HepG2 (cell line): ENCODE measurements around the gene GPR6. TPM values are rescaled to one million over a fixed set of nuclear protein-coding genes. Genes with fewer than 3 reads are reported as not detected.

Source experiments
- ATAC-seq: fragments of 200-7000 bp; cut with Tn5 transposase; 3 replicates; pipeline ENCODE4 v1.9.1; 2020; ENCODE audit warnings: mild to moderate bottlenecking, moderate library complexity
- BruUV-seq: library from RNA; stranded (reverse); fragments of 400-500 nt; replicated peaks from 2 replicates; lab custom pipeline; 2021; lab: Mats Ljungman, UMichigan
- CTCF ChIA-PET: fragments of 300-600 bp; formaldehyde crosslinking; extraction: SDS; loops from one replicate; lab custom pipeline; 2021; ENCODE audit warnings: low total read pairs, inconsistent platforms, low intra/inter-chr PET ratio; lab: Yijun Ruan, JAX
- POLR2A ChIA-PET: fragments of 350-600 bp; sonication (Branson Sonifier 250); formaldehyde crosslinking; loops from one replicate; lab custom pipeline; 2020; ENCODE audit warnings: antibody characterized with exemption, inconsistent platforms; lab: Yijun Ruan, JAX
- DNase-seq: peaks from one replicate; pipeline ENCODE4 v3.0.0-alpha.2; 2015; ENCODE audit warnings: low spot score
- FAIRE-seq: peaks from 3 replicates; lab custom pipeline; 2011; peaks lifted over from hg19 to GRCh38; lab: Jason Lieb, UNC
- H2AFZ ChIP-seq: one replicate; pipeline ENCODE4 v1.6.1; 2011; ENCODE audit warnings: low read length, inconsistent platforms
- H3K27ac ChIP-seq: fragments of 300-600 bp; 3 replicates; pipeline ENCODE4 v1.8.0; 2011; ENCODE audit warnings: mixed run types, mild to moderate bottlenecking, mixed read lengths, low read length, inconsistent platforms; ENCODE audit not compliant: insufficient read depth; ENCODE audit errors: extremely low read length
- H3K27me3 ChIP-seq, 2 experiments: fragments of 200-600 bp in 1 of 2; 2 replicates in 1 of 2; 3 replicates in 1 of 2; pipeline versions ENCODE4 v1.6.0 to v1.8.0; 2011; ENCODE audit warnings: low read length in 2 of 2, mild to moderate bottlenecking in 2 of 2, moderate library complexity in 2 of 2, inconsistent platforms in 1 of 2; ENCODE audit not compliant: insufficient read depth in 2 of 2, control insufficient read depth in 1 of 2
- H3K36me3 ChIP-seq, 2 experiments: fragments of 200-600 bp in 1 of 2; replicated peaks in 1 of 2; 2 replicates in 1 of 2; 3 replicates in 1 of 2; pipeline versions ENCODE4 v1.5.1 to v1.8.0; 2011; ENCODE audit warnings: low read length in 2 of 2, inconsistent platforms in 1 of 2; ENCODE audit not compliant: insufficient read depth in 2 of 2, control insufficient read depth in 1 of 2
- H3K4me1 ChIP-seq: 2 replicates; pipeline ENCODE4 v1.5.1; 2012; ENCODE audit warnings: low read length, inconsistent platforms; ENCODE audit not compliant: insufficient read depth
- H3K4me2 ChIP-seq: 2 replicates; pipeline ENCODE4 v1.6.0; 2011; ENCODE audit warnings: low read depth, low read length, inconsistent platforms
- H3K4me3 ChIP-seq, 3 experiments: fragments of 200-600 bp in 1 of 3; sonication (generic), shearing (Covaris generic) in 1 of 3; replicated peaks in 1 of 3; 2 replicates each; pipeline ENCODE4 v1.5.1; 2011 to 2016; ENCODE audit warnings: low read length in 3 of 3, inconsistent platforms in 2 of 3, low read depth in 2 of 3, mild to moderate bottlenecking in 2 of 3, control low read depth in 1 of 3, mixed read lengths in 1 of 3; ENCODE audit not compliant: insufficient read depth in 1 of 3
- H3K79me2 ChIP-seq: one replicate; pipeline ENCODE4 v1.6.1; 2011; ENCODE audit warnings: low read length, inconsistent platforms; ENCODE audit not compliant: insufficient read depth
- H3K9ac ChIP-seq: 2 replicates; pipeline ENCODE4 v1.6.0; 2011; ENCODE audit warnings: mild to moderate bottlenecking, low read depth, low read length, inconsistent platforms; ENCODE audit not compliant: insufficient read depth
- H3K9me3 ChIP-seq: 2 replicates; pipeline ENCODE4 v1.5.1; 2012; ENCODE audit warnings: mild to moderate bottlenecking, low read length
- H4K20me1 ChIP-seq: 2 replicates; pipeline ENCODE4 v1.6.0; 2011; ENCODE audit warnings: inconsistent platforms, mild to moderate bottlenecking, low read length, moderate library complexity; ENCODE audit not compliant: insufficient read depth
- CAMTA2 ChIP-seq: sonication (generic); formaldehyde crosslinking; IDR thresholded peaks from 2 replicates; pipeline ENCODE4 v1.4.0; 2020; ENCODE audit warnings: mild to moderate bottlenecking, missing genetic modification reagents, borderline replicate concordance
- CBX2 ChIP-seq, 2 experiments: fragments of 200-600 bp in 1 of 2; sonication (generic); formaldehyde crosslinking in 1 of 2; IDR thresholded peaks; 2 replicates each; pipeline versions ENCODE4 v1.7.0 to v1.8.1; 2018 to 2022; ENCODE audit warnings: low read depth in 2 of 2, low read length in 1 of 2, mild to moderate bottlenecking in 1 of 2, missing genetic modification reagents in 1 of 2
- DDIT3 ChIP-seq: sonication (generic); formaldehyde crosslinking; IDR thresholded peaks from 2 replicates; pipeline ENCODE4 v1.4.0; 2020; ENCODE audit warnings: mild to moderate bottlenecking, missing genetic modification reagents
- DZIP1 ChIP-seq: sonication (generic); formaldehyde crosslinking; IDR thresholded peaks from 2 replicates; pipeline ENCODE4 v1.5.0; 2020; ENCODE audit warnings: mild to moderate bottlenecking, missing genetic modification reagents
- E2F5 ChIP-seq: sonication (generic); formaldehyde crosslinking; conservative IDR thresholded peaks from 2 replicates; pipeline ENCODE4 v1.4.0; 2020; ENCODE audit warnings: missing genetic modification reagents
- SRSF1 ChIP-seq: fragments of 200-400 bp; formaldehyde crosslinking; optimal IDR thresholded peaks from 2 replicates; pipeline ENCODE3; 2017; ENCODE audit warnings: mild to moderate bottlenecking, low read depth, low read length, moderate library complexity
- THAP8 ChIP-seq: sonication (generic); formaldehyde crosslinking; IDR thresholded peaks from 2 replicates; pipeline ENCODE4 v1.5.1; 2020; ENCODE audit warnings: missing genetic modification reagents, mild to moderate bottlenecking, borderline replicate concordance
- ZNF30 ChIP-seq: sonication (generic); formaldehyde crosslinking; IDR thresholded peaks from 2 replicates; pipeline ENCODE4 v1.5.0; 2020; ENCODE audit warnings: mild to moderate bottlenecking, missing genetic modification reagents
- WGBS: methylation state at CpG from one replicate; pipeline ENCODE4 v1.1.6; 2017; ENCODE audit warnings: low lambda C conversion rate; 5-methylcytosine and 5-hydroxymethylcytosine counted together
- in situ Hi-C: cut with HindIII; loops from 2 replicates; pipeline ENCODE4 v1.10.0; 2017; ENCODE audit warnings: low pct_unique_long_range_greater_than_20kb; ENCODE audit not compliant: extremely low pct_ligation_motif_present
- intact Hi-C: fragments of 100-400 bp; cut with micrococcal nuclease; formaldehyde crosslinking; loops from one replicate; pipeline ENCODE4 v1.10.0; 2022; ENCODE audit not compliant: unreplicated experiment
- polyA plus RNA-seq, 8 experiments: library from polyadenylated mRNA; depleted of rRNA in 3 of 8; stranded (reverse) in 7 of 8; unstranded in 1 of 8; fragments of >200 nt; fragmentation: Illumina TruSeq in 4 of 8; extraction: Trizol in 4 of 8; gene quantifications; 2 replicates each; pipeline versions ENCODE4 v1.2.1 to v1.2.3, GENCODE V29; 2011 to 2016; ENCODE audit warnings: low read depth in 4 of 8, missing spikeins in 1 of 8, mixed read lengths in 1 of 8; ENCODE audit not compliant: insufficient read depth in 1 of 8
- total RNA-seq, 5 experiments: library from RNA; depleted of rRNA; stranded (reverse); fragments of >200 nt; fragmentation: Illumina TruSeq; extraction: Trizol; gene quantifications; 2 replicates each; pipeline ENCODE4 v1.2.3, GENCODE V29; 2016; ENCODE audit warnings: low read depth in 1 of 5

The GPR6 gene
- total and polyA plus RNA-seq, 2 of the 13 experiments (the other 11 are each of a cell fraction or from before 2014, with no cell fraction given): not detected

- no TSS peak for BruUV-seq
- DNase-seq: no peak
- no peaks in the 10 kb centered on the region for H3K79me2 ChIP-seq
- no peaks in the 10 kb centered on the region for H3K4me1 ChIP-seq
- no peak overlapping the region for H3K9ac ChIP-seq
- POLR2A ChIA-PET: no interaction called here
- H3K4me3 ChIP-seq: no peak overlapping the region
- CTCF ChIA-PET: no interaction called here
- H3K27me3 ChIP-seq: peaks cover 0 to 16% of the 10 kb centered on the region in 2 experiments; a peak in 2 of 5 replicates
- no peak overlapping the region for H3K27ac ChIP-seq
- 6% methylated on average over 9 of the region's 9 CpGs for WGBS
- intact Hi-C loops (no loop called here), in situ Hi-C loops (no loop called here)
- H2AFZ ChIP-seq: no peak overlapping the region
- H3K4me2 ChIP-seq: no peak overlapping the region
- no peak for ATAC-seq
- no peak for FAIRE-seq
- H3K36me3 ChIP-seq: no peaks in the 10 kb centered on the region
- no peaks in the 10 kb centered on the region for H3K9me3 ChIP-seq
- no peak for TF ChIP-seq DZIP1 (CRISPR knock-in tag)
- TF ChIP-seq CBX2 (IDR thresholded peaks at IDR 0.05; ENCODE audit: low read depth, low read length): no peak
- TF ChIP-seq CBX2 (CRISPR knock-in tag; IDR thresholded peaks at IDR 0.05; ENCODE audit: low read depth): no peak
- no peak for TF ChIP-seq E2F5 (CRISPR knock-in tag)
- no peak for TF ChIP-seq THAP8 (CRISPR knock-in tag)
- no peak for TF ChIP-seq CAMTA2 (CRISPR knock-in tag)
- no peak for TF ChIP-seq DDIT3 (CRISPR knock-in tag)
- no peak for TF ChIP-seq ZNF30
- no peak for TF ChIP-seq SRSF1
- H4K20me1 ChIP-seq: no peaks in the 10 kb centered on the region
Measured at GRCh38 chr6:110015206-110015605, 37.1 kb downstream of the GPR6 start.
